Smooth muscle cell (in vitro differentiated cells): Measurements from ENCODE around the gene CHI3L1. TPM values are rescaled to one million over a fixed set of nuclear protein-coding genes. Genes with fewer than 3 reads are reported as not detected.

Experiments
- DNase-seq: peaks from one replicate; lab custom pipeline; 2025; ENCODE audit not compliant: unreplicated experiment; lab: John Stamatoyannopoulos, UW
- H2AFZ ChIP-seq: fragments of 200-600 bp; sonication (generic); 2 replicates; pipeline ENCODE4 v1.6.0; 2016; ENCODE audit warnings: antibody characterized with exemption, low read depth, mild to moderate bottlenecking
- H3F3A ChIP-seq: fragments of 200-600 bp; sonication (generic); 2 replicates; pipeline ENCODE4 v1.6.0; 2017; ENCODE audit warnings: antibody characterized with exemption, low read depth
- H3K27ac ChIP-seq: fragments of 200-600 bp; sonication (generic); 2 replicates; pipeline ENCODE4 v1.5.1; 2016; ENCODE audit warnings: low read depth, mild to moderate bottlenecking
- H3K27me3 ChIP-seq: fragments of 200-600 bp; sonication (generic); 2 replicates; pipeline ENCODE4 v1.6.1; 2016; ENCODE audit warnings: low read depth, mild to moderate bottlenecking
- H3K36me3 ChIP-seq: fragments of 200-600 bp; sonication (generic); 2 replicates; pipeline ENCODE4 v1.5.1; 2016; ENCODE audit warnings: low read depth
- H3K4me1 ChIP-seq: fragments of 200-600 bp; sonication (generic); 2 replicates; pipeline ENCODE4 v1.5.1; 2016; ENCODE audit warnings: low read depth
- H3K4me2 ChIP-seq: fragments of 200-600 bp; sonication (generic); 2 replicates; pipeline ENCODE4 v1.6.0; 2016; ENCODE audit warnings: mild to moderate bottlenecking
- H3K4me3 ChIP-seq: fragments of 200-600 bp; sonication (generic); 2 replicates; pipeline ENCODE4 v1.5.1; 2016; ENCODE audit warnings: mild to moderate bottlenecking
- H3K79me2 ChIP-seq: fragments of 200-600 bp; sonication (generic); 2 replicates; pipeline ENCODE4 v1.6.0; 2016; ENCODE audit warnings: low read depth, mild to moderate bottlenecking
- H3K9ac ChIP-seq: fragments of 200-600 bp; sonication (generic); 2 replicates; pipeline ENCODE4 v1.6.0; 2016; ENCODE audit warnings: low read depth
- H3K9me3 ChIP-seq: fragments of 200-600 bp; sonication (generic); replicated peaks from 2 replicates; pipeline ENCODE4 v1.5.1; 2016; ENCODE audit warnings: low read depth
- H4K20me1 ChIP-seq: fragments of 200-600 bp; sonication (generic); 2 replicates; pipeline ENCODE4 v1.6.0; 2016; ENCODE audit warnings: low read depth
- CTCF ChIP-seq: fragments of 200-600 bp; sonication (generic); IDR thresholded peaks from 2 replicates; pipeline ENCODE4 v1.5.1; 2017; ENCODE audit warnings: borderline replicate concordance, mild to moderate bottlenecking, antibody characterized with exemption; ENCODE audit not compliant: insufficient read depth, poor library complexity, severe bottlenecking
- WGBS: methylation state at CpG from one replicate; pipeline ENCODE4 v1.1.7; 2016; ENCODE audit warnings: low lambda C conversion rate; 5-methylcytosine and 5-hydroxymethylcytosine counted together
- polyA plus RNA-seq: library from polyadenylated mRNA; unstranded; fragments of >200 nt; fragmentation: Nextera tagmentation; extraction: Ambion mirVana; gene quantifications from 2 replicates; pipeline ENCODE4 v1.2.1, GENCODE V29; 2016
- total RNA-seq: library from RNA; depleted of rRNA; stranded (reverse); fragments of >200 nt; gene quantifications from 2 replicates; pipeline ENCODE4 v1.2.3, GENCODE V29; 2014

CHI3L1 gene
- total and polyA plus RNA-seq, 2 experiments from 2014 or later: 45.4 to 53.6 TPM

DNA sequence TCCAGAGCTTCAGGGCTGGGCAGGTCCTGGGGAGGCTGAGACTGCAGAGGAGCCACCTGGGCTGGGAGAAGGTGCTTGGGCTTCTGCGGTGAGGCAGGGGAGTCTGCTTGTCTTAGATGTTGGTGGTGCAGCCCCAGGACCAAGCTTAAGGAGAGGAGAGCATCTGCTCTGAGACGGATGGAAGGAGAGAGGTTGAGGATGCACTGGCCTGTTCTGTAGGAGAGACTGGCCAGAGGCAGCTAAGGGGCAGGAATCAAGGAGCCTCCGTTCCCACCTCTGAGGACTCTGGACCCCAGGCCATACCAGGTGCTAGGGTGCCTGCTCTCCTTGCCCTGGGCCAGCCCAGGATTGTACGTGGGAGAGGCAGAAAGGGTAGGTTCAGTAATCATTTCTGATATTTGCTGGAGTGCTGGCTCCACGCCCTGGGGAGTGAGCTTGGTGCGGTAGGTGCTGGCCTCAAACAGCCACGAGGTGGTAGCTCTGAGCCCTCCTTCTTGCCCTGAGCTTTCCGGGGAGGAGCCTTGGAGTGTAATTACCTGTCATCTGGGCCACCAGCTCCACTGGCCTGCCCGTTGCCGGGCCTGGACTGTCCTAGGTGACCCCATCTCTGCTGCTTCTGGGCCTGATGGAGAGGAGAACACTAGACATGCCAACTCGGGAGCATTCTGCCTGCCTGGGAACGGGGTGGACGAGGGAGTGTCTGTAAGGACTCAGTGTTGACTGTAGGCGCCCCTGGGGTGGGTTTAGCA, 20.1 kb downstream of the CHI3L1 start:
- H3K4me3 ChIP-seq: no peak overlapping the region
- no peaks in the 10 kb centered on the region for H3K36me3 ChIP-seq
- H3K27ac ChIP-seq: no peak overlapping the region
- no peaks in the 10 kb centered on the region for H3K4me1 ChIP-seq
- WGBS: 79% methylated on average over 14 of the region's 14 CpGs
- H4K20me1 ChIP-seq: no peaks in the 10 kb centered on the region
- no peaks in the 10 kb centered on the region for H3F3A ChIP-seq
- no peaks in the 10 kb centered on the region for H3K79me2 ChIP-seq
- no peaks in the 10 kb centered on the region for H3K9me3 ChIP-seq
- no peak overlapping the region for H3K4me2 ChIP-seq
- no peak for DNase-seq
- H3K27me3 ChIP-seq: no peaks in the 10 kb centered on the region
- peak; percentile 14 for TF ChIP-seq CTCF
- H3K9ac ChIP-seq: no peak overlapping the region
- no peak overlapping the region for H2AFZ ChIP-seq

DNA sequence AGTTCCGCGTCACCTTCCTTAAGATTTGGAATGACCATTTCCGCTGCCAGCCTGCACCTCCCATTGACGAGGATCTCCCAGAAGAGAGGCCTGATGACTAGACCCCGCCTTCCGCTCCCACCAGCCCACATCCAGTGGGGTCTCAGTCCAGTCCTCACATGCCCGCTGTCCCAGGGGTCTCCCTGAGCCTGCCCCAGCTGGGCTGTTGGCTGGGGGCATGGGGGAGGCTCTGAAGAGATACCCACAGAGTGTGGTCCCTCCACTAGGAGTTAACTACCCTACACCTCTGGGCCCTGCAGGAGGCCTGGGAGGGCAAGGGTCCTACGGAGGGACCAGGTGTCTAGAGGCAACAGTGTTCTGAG, 20.7 kb downstream of the CHI3L1 start:
- Histone ChIP-seq H3K9me3 (no peaks in the 10 kb centered on the region), H4K20me1 (no peaks in the 10 kb centered on the region), H3K27ac (no peak overlapping the region), H3F3A (no peaks in the 10 kb centered on the region), H3K36me3 (no peaks in the 10 kb centered on the region), H2AFZ (no peak overlapping the region), H3K27me3 (no peaks in the 10 kb centered on the region), H3K79me2 (no peaks in the 10 kb centered on the region), H3K4me3 (no peak overlapping the region), H3K9ac (no peak overlapping the region), H3K4me1 (no peaks in the 10 kb centered on the region), H3K4me2 (no peak overlapping the region)
- TF ChIP-seq CTCF: no peak
- 98% methylated on average over 8 of the region's 8 CpGs for WGBS
- DNase-seq: no peak

DNA sequence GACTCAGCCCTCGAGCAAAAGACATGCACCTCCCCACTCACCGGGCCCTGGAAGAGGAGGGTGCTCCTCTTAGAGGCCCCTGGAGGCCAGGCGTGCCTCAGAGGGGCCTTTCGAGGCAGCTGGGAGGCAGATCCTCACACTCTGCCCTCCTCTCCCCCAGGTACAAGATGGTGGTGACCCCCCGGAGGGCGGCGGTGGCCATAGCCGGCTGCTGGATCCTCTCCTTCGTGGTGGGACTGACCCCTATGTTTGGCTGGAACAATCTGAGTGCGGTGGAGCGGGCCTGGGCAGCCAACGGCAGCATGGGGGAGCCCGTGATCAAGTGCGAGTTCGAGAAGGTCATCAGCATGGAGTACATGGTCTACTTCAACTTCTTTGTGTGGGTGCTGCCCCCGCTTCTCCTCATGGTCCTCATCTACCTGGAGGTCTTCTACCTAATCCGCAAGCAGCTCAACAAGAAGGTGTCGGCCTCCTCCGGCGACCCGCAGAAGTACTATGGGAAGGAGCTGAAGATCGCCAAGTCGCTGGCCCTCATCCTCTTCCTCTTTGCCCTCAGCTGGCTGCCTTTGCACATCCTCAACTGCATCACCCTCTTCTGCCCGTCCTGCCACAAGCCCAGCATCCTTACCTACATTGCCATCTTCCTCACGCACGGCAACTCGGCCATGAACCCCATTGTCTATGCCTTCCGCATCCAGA, 21.3 kb downstream of the CHI3L1 start:
- H3K9me3 ChIP-seq: no peaks in the 10 kb centered on the region
- 97% methylated on average over 28 of the region's 28 CpGs for WGBS
- no peak for TF ChIP-seq CTCF
- no peaks in the 10 kb centered on the region for H3K4me1 ChIP-seq
- H3K4me2 ChIP-seq: no peak overlapping the region
- H3K79me2 ChIP-seq: no peaks in the 10 kb centered on the region
- no peak overlapping the region for H3K4me3 ChIP-seq
- no peaks in the 10 kb centered on the region for H3F3A ChIP-seq
- no peak overlapping the region for H2AFZ ChIP-seq
- no peaks in the 10 kb centered on the region for H3K36me3 ChIP-seq
- no peaks in the 10 kb centered on the region for H4K20me1 ChIP-seq
- DNase-seq: no peak
- no peak overlapping the region for H3K27ac ChIP-seq
- H3K9ac ChIP-seq: no peak overlapping the region
- no peaks in the 10 kb centered on the region for H3K27me3 ChIP-seq
